ENCODE results near the gene OR6C70. TPM values are rescaled to one million over a fixed set of nuclear protein-coding genes. Genes with fewer than 3 reads are reported as not detected.

The OR6C70 gene
- polyA plus RNA-seq, 1 of the 3 experiments (the other 2 are of a cell fraction), result not detected

DNA sequence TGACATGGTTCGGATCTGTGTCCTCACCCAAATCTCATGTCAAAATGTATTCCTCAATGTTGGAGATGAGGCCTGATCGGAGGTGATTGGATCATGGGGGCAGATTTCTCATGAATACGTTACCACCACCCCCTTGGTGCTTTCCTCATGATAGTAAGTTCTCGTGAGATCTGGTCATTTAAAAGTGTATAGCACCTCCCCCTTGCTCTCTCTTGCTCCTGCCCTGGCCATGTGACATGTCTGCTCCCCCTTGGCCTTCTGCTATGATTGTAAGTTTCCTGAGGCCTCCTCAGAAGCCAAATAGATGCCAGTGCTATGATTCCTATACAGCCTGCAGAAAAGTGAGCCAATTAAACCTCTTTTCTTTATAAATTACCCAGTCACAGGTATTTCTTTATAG, 29.3 kb upstream of the OR6C70 start:
- ChIA-PET CTCF (no interaction called here), POLR2A (no interaction called here)
- H3K9ac ChIP-seq, result no peak overlapping the region
- DNase-seq, result no peak
- H3K4me1 ChIP-seq (ENCODE audit: control insufficient read depth in 1 of 2, insufficient read depth in 2 of 2, low read depth in 1 of 2, low read length in 1 of 2), result no peaks in the 10 kb centered on the region
- H3K4me2 ChIP-seq, result no peak overlapping the region
- no peaks in the 10 kb centered on the region for H3K79me2 ChIP-seq (ENCODE audit: insufficient read depth)
- H3K27me3 ChIP-seq (ENCODE audit: insufficient read depth), result no peaks in the 10 kb centered on the region
- no peak overlapping the region for H3K27ac ChIP-seq (ENCODE audit: low read depth in 2 of 2, low read length in 1 of 2)
- H2AFZ ChIP-seq (ENCODE audit: low read depth), result no peak overlapping the region
- TF ChIP-seq, protein P1, sequence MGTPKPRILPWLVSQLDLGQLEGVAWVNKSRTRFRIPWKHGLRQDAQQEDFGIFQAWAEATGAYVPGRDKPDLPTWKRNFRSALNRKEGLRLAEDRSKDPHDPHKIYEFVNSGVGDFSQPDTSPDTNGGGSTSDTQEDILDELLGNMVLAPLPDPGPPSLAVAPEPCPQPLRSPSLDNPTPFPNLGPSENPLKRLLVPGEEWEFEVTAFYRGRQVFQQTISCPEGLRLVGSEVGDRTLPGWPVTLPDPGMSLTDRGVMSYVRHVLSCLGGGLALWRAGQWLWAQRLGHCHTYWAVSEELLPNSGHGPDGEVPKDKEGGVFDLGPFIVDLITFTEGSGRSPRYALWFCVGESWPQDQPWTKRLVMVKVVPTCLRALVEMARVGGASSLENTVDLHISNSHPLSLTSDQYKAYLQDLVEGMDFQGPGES (IDR thresholded peaks at IDR 0.05; ENCODE audit: low read depth, low read length), result no peak
- TF ChIP-seq, protein P2, sequence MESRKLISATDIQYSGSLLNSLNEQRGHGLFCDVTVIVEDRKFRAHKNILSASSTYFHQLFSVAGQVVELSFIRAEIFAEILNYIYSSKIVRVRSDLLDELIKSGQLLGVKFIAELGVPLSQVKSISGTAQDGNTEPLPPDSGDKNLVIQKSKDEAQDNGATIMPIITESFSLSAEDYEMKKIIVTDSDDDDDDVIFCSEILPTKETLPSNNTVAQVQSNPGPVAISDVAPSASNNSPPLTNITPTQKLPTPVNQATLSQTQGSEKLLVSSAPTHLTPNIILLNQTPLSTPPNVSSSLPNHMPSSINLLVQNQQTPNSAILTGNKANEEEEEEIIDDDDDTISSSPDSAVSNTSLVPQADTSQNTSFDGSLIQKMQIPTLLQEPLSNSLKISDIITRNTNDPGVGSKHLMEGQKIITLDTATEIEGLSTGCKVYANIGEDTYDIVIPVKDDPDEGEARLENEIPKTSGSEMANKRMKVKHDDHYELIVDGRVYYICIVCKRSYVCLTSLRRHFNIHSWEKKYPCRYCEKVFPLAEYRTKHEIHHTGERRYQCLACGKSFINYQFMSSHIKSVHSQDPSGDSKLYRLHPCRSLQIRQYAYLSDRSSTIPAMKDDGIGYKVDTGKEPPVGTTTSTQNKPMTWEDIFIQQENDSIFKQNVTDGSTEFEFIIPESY (IDR thresholded peaks at IDR 0.05; ENCODE audit: borderline replicate concordance, low read depth), result no peak
- TF ChIP-seq FOXJ3 (CRISPR knock-in tag; IDR thresholded peaks at IDR 0.05) (no peak), MEF2A (IDR thresholded peaks at IDR 0.05; ENCODE audit: borderline replicate concordance, low read depth) (no peak), MXI1 (IDR thresholded peaks at IDR 0.05; ENCODE audit: low read depth, low read length) (no peak), TCF12 (IDR thresholded peaks at IDR 0.05) (no peak), RXRA (IDR thresholded peaks at IDR 0.05; ENCODE audit: borderline replicate concordance, low read depth) (no peak)
- TF ChIP-seq, protein P3, sequence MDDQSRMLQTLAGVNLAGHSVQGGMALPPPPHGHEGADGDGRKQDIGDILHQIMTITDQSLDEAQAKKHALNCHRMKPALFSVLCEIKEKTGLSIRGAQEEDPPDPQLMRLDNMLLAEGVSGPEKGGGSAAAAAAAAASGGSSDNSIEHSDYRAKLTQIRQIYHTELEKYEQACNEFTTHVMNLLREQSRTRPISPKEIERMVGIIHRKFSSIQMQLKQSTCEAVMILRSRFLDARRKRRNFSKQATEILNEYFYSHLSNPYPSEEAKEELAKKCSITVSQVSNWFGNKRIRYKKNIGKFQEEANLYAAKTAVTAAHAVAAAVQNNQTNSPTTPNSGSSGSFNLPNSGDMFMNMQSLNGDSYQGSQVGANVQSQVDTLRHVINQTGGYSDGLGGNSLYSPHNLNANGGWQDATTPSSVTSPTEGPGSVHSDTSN (IDR thresholded peaks at IDR 0.05), result no peak
- 2% methylated on average over 4 of the region's 4 CpGs for WGBS (ENCODE audit: low lambda C conversion rate)
- H3K9me2 ChIP-seq, result no peaks in the 10 kb centered on the region
- no peaks in the 10 kb centered on the region for H3K36me3 ChIP-seq (replicated peaks in 1 of 2; ENCODE audit: control insufficient read depth in 1 of 2, insufficient read depth in 2 of 2, low read length in 1 of 2)
- H3K9me3 ChIP-seq, result no peaks in the 10 kb centered on the region
- no peak overlapping the region for H3K4me3 ChIP-seq (ENCODE audit: low read depth in 2 of 2, low read length in 1 of 2)
- no peaks in the 10 kb centered on the region for H4K20me1 ChIP-seq (ENCODE audit: insufficient read depth)
- H3F3A ChIP-seq (replicated peaks; ENCODE audit: insufficient read depth), result no peaks in the 10 kb centered on the region

DNA sequence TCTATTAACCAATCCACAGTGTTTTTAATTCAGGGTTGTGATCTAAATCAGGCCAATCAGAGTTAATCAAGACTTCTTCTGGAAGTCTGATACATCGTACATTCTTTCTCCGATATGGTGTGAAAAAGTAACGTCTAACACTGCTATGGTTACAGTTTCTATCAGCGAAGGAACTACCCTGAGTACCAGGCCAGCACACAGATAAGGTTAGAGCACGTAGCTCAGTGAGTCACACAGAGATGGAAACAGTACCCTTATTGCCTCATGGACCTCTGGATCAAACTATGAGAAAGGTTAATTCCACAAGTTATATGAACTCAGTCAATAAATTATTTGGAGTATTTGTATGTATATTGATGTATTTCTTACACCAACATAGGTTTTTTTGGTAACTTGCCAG, 25.6 kb upstream of the OR6C70 start:
- WGBS (ENCODE audit: low lambda C conversion rate), result 3% methylated on average over 5 of the region's 5 CpGs
- Histone ChIP-seq H3K27me3 (ENCODE audit: insufficient read depth) (no peaks in the 10 kb centered on the region), H3K9me3 (no peaks in the 10 kb centered on the region), H3K36me3 (replicated peaks in 1 of 2; ENCODE audit: control insufficient read depth in 1 of 2, insufficient read depth in 2 of 2, low read length in 1 of 2) (no peaks in the 10 kb centered on the region), H4K20me1 (ENCODE audit: insufficient read depth) (no peaks in the 10 kb centered on the region), H2AFZ (ENCODE audit: low read depth) (no peak overlapping the region), H3K4me3 (ENCODE audit: low read depth in 2 of 2, low read length in 1 of 2) (no peak overlapping the region), H3K4me2 (no peak overlapping the region), H3K79me2 (ENCODE audit: insufficient read depth) (no peaks in the 10 kb centered on the region), H3K9me2 (no peaks in the 10 kb centered on the region), H3K4me1 (ENCODE audit: control insufficient read depth in 1 of 2, insufficient read depth in 2 of 2, low read depth in 1 of 2, low read length in 1 of 2) (no peaks in the 10 kb centered on the region), H3K9ac (no peak overlapping the region), H3F3A (replicated peaks; ENCODE audit: insufficient read depth) (no peaks in the 10 kb centered on the region), H3K27ac (ENCODE audit: low read depth in 2 of 2, low read length in 1 of 2) (no peak overlapping the region)
- POLR2A ChIA-PET, result no interaction called here
- no peak for DNase-seq
- CTCF ChIA-PET, result no interaction called here
- TF ChIP-seq RAD21 (IDR thresholded peaks at IDR 0.05; ENCODE audit: low read length) (no peak), GATA2 (CRISPR knock-in tag; IDR thresholded peaks at IDR 0.05) (no peak), EZH2phosphoT487 (IDR thresholded peaks at IDR 0.05; ENCODE audit: borderline replicate concordance, low read depth) (no peak), NRF1 (IDR thresholded peaks at IDR 0.05; ENCODE audit: low read depth, low read length) (no peak), MEF2A (IDR thresholded peaks at IDR 0.05; ENCODE audit: borderline replicate concordance, low read depth) (no peak)

All from SK-N-SH (cell line).